Aorta (tissue), 5 donors: ENCODE data around the gene EVX2. TPM values are rescaled to one million over a fixed set of nuclear protein-coding genes. Genes with fewer than 3 reads are reported as not detected.
A peak's percentile ranks its signal among the peaks of the same experiment; 100 is the strongest.

ENCODE experiments used
- ATAC-seq: fragments of 200-7000 bp; cut with Tn5 transposase; one replicate; pipeline ENCODE4 v1.9.1; 2022; ENCODE audit warnings: moderate library complexity; ENCODE audit not compliant: low FRiP score
- DNase-seq, 2 donors: peaks; one replicate each; pipeline ENCODE4 v3.0.0-alpha.2; 2020
- H3K27ac ChIP-seq, 2 donors: one replicate each; pipeline ENCODE4 v1.5.1; 2013; ENCODE audit warnings: low read length in 2 of 2, mild to moderate bottlenecking in 2 of 2, moderate library complexity in 2 of 2, control low read depth in 1 of 2, inconsistent platforms in 1 of 2, low read depth in 1 of 2
- H3K27me3 ChIP-seq, 2 donors: one replicate each; pipeline ENCODE4 v1.6.1; 2013; ENCODE audit warnings: control low read depth in 1 of 2, low read length in 1 of 2, mild to moderate bottlenecking in 1 of 2, moderate library complexity in 1 of 2; ENCODE audit not compliant: insufficient read depth in 2 of 2, control insufficient read depth in 1 of 2
- H3K36me3 ChIP-seq, 2 donors: one replicate each; pipeline ENCODE4 v1.6.1; 2013; ENCODE audit warnings: control low read depth in 1 of 2, low read length in 1 of 2, mild to moderate bottlenecking in 1 of 2; ENCODE audit not compliant: insufficient read depth in 2 of 2, control insufficient read depth in 1 of 2
- H3K4me1 ChIP-seq, 2 donors: one replicate each; pipeline ENCODE4 v1.6.1; 2013; ENCODE audit warnings: low read length in 2 of 2, control low read depth in 1 of 2, mild to moderate bottlenecking in 1 of 2, moderate library complexity in 1 of 2; ENCODE audit not compliant: insufficient read depth in 2 of 2, control insufficient read depth in 1 of 2
- H3K4me3 ChIP-seq, 2 donors: one replicate each; pipeline ENCODE4 v1.5.1; 2013; ENCODE audit warnings: low read length in 2 of 2, control low read depth in 1 of 2, mild to moderate bottlenecking in 1 of 2
- H3K9me3 ChIP-seq: one replicate; pipeline ENCODE4 v1.6.1; 2013; ENCODE audit warnings: mild to moderate bottlenecking, low read length; ENCODE audit not compliant: control insufficient read depth
- WGBS, 2 donors: extraction: QIAGEN DNeasy Blood & Tissue Kit; methylation state at CpG; one replicate each; pipeline ENCODE4 v1.1.7; 2013; 5-methylcytosine and 5-hydroxymethylcytosine counted together
- intact Hi-C, 2 donors: fragments of 100-400 bp; cut with DNase I; formaldehyde crosslinking; loops; one replicate each; pipeline versions ENCODE4 v1.14.2 to v1.15.0; 2022
- polyA plus RNA-seq, 2 donors: library from polyadenylated mRNA; stranded (reverse); fragments of 200-250 nt; gene quantifications; one replicate each; pipeline ENCODE4 v1.2.3, GENCODE V29; 2013
- total RNA-seq, 2 donors: library from RNA; stranded (reverse); fragmentation: NEBNext Ultra II Directional; extraction: Animal tissue kit (Norgen Biotek cat#: 25700); gene quantifications; one replicate each; pipeline ENCODE4 v1.2.1, GENCODE V29; 2021
- donor health status: healthy with polysubstance abuse.
- donor health status: Bipolar disorder and iron deficiency.
- donor health status: DM: no; HTN: no; CAD: no.
- donor health status: DM: no; HTN: no; CAD: no.
- donor health status: DM: yes; HTN: yes; CAD: no.

The EVX2 gene
- total and polyA plus RNA-seq, 4 donors: not detected

- intact Hi-C loops: no loop called here
- ATAC-seq: no peak
Measured at GRCh38 chr2:176075481-176075880, 8.3 kb downstream of the EVX2 start.

GRCh38 chr2:176074919-176075425, 8.8 kb downstream of the EVX2 start:
- ATAC-seq (no peak), DNase-seq (no peak)
- 51% methylated on average over 7 of the region's 7 CpGs for WGBS, 2 donors
- intact Hi-C loops: no loop called here
- H3K36me3 ChIP-seq: no peaks in the 10 kb centered on the region
- H3K4me3 ChIP-seq: no peak overlapping the region
- peaks cover 3% of the 10 kb centered on the region for H3K9me3 ChIP-seq
- no peak overlapping the region for H3K27ac ChIP-seq
- no peaks in the 10 kb centered on the region for H3K27me3 ChIP-seq
- H3K4me1 ChIP-seq: no peaks in the 10 kb centered on the region

More at GRCh38 chr2:176075481-176075880, 8.3 kb downstream of the EVX2 start:
- Histone ChIP-seq H3K27ac (no peak overlapping the region), H3K27me3 (no peaks in the 10 kb centered on the region), H3K36me3 (no peaks in the 10 kb centered on the region), H3K4me3 (no peak overlapping the region), H3K4me1 (no peaks in the 10 kb centered on the region), H3K9me3 (peaks cover 1% of the 10 kb centered on the region)
- 15 to 20% methylated on average over 15 of the region's 15 CpGs for WGBS, 2 donors
- DNase-seq: no peak

- H3K9me3 ChIP-seq: peaks cover 3% of the 10 kb centered on the region
- H3K4me3 ChIP-seq: no peak overlapping the region
- no peaks in the 10 kb centered on the region for H3K27me3 ChIP-seq
- no peaks in the 10 kb centered on the region for H3K36me3 ChIP-seq
- intact Hi-C loops: no loop called here
- no peak overlapping the region for H3K27ac ChIP-seq
- H3K4me1 ChIP-seq: no peaks in the 10 kb centered on the region
- no peak for ATAC-seq
- WGBS, 2 donors: 12 to 14% methylated on average over 29 of the region's 29 CpGs
- DNase-seq: no peak
Measured at GRCh38 chr2:176072951-176073904, 10.5 kb downstream of the EVX2 start.

- no peak for DNase-seq
- ATAC-seq: no peak
- H3K27me3 ChIP-seq: no peaks in the 10 kb centered on the region
- no peaks in the 10 kb centered on the region for H3K36me3 ChIP-seq
- no peak overlapping the region for H3K4me3 ChIP-seq
- 50 to 51% methylated on average over 5 of the region's 5 CpGs for WGBS, 2 donors
- intact Hi-C loops: no loop called here
- no peak overlapping the region for H3K27ac ChIP-seq
- no peaks in the 10 kb centered on the region for H3K4me1 ChIP-seq
- peaks cover 3% of the 10 kb centered on the region for H3K9me3 ChIP-seq
Measured at GRCh38 chr2:176072292-176072669, 11.5 kb downstream of the EVX2 start.

- Histone ChIP-seq H3K27me3 (no peaks in the 10 kb centered on the region), H3K27ac (no peak overlapping the region), H3K4me1 (no peaks in the 10 kb centered on the region), H3K36me3 (no peaks in the 10 kb centered on the region), H3K4me3 (no peak overlapping the region), H3K9me3 (peaks cover 3% of the 10 kb centered on the region)
- no peak for DNase-seq
- 21 to 24% methylated on average over 54 to 58 of the region's 58 CpGs for WGBS, 2 donors
- no peak for ATAC-seq
- intact Hi-C loops: no loop called here
Measured at GRCh38 chr2:176071330-176072291, 12.2 kb downstream of the EVX2 start.

- no peaks in the 10 kb centered on the region for H3K4me1 ChIP-seq
- intact Hi-C loops: no loop called here
- H3K36me3 ChIP-seq: no peaks in the 10 kb centered on the region
- no peak overlapping the region for H3K27ac ChIP-seq
- H3K4me3 ChIP-seq: no peak overlapping the region
- 6 to 11% methylated on average over 30 of the region's 30 CpGs for WGBS, 2 donors
- no peaks in the 10 kb centered on the region for H3K27me3 ChIP-seq
- peaks cover 3% of the 10 kb centered on the region for H3K9me3 ChIP-seq
- DNase-seq (no peak), ATAC-seq (no peak)
Measured at GRCh38 chr2:176068419-176068832, 15.3 kb downstream of the EVX2 start.

GRCh38 chr2:176067589-176068418, 16.0 kb downstream of the EVX2 start:
- Histone ChIP-seq H3K9me3 (peaks cover 3% of the 10 kb centered on the region), H3K27ac (no peak overlapping the region), H3K27me3 (no peaks in the 10 kb centered on the region), H3K4me1 (no peaks in the 10 kb centered on the region), H3K4me3 (peak overlapping the region in 1 of 2 donors; percentile 19), H3K36me3 (no peaks in the 10 kb centered on the region)
- intact Hi-C loops: no loop called here
- ATAC-seq (peak; percentile 21), DNase-seq (no peak)
- 5 to 9% methylated on average over 38 of the region's 38 CpGs for WGBS, 2 donors
